ENCODE measurements around the gene TADA3. TPM values are rescaled to one million over a fixed set of nuclear protein-coding genes. Genes with fewer than 3 reads are reported as not detected.

The TADA3 gene
- total RNA-seq, 4 donors from 2014 or later: 53.7 to 504 (median 92.0) TPM

DNA sequence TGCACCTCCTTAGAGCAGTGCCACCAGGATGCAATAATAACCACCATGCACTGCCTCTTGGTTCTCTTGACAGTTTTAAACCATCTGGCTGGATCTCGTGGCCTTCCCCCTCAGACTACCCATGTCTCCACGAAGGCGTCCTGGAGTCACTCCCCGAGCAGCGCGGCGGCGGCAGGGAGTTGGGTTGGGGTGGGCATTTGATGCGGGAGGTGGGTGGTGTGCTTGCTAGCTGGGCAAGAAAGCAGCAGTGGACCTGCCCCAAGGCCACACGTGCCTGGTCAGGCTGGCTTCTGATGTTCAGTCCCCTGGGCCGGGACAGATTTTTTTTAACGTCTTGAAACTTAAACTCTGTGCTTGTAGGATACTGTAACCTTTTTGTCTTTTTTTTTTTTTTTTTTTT, 13.9 kb upstream of the TADA3 start:
- TF ChIP-seq POLR2A (IDR thresholded peaks at IDR 0.05): no peak
- TF ChIP-seq EP300 (IDR thresholded peaks at IDR 0.05; ENCODE audit: low read depth): no peak
- TF ChIP-seq, protein P1, sequence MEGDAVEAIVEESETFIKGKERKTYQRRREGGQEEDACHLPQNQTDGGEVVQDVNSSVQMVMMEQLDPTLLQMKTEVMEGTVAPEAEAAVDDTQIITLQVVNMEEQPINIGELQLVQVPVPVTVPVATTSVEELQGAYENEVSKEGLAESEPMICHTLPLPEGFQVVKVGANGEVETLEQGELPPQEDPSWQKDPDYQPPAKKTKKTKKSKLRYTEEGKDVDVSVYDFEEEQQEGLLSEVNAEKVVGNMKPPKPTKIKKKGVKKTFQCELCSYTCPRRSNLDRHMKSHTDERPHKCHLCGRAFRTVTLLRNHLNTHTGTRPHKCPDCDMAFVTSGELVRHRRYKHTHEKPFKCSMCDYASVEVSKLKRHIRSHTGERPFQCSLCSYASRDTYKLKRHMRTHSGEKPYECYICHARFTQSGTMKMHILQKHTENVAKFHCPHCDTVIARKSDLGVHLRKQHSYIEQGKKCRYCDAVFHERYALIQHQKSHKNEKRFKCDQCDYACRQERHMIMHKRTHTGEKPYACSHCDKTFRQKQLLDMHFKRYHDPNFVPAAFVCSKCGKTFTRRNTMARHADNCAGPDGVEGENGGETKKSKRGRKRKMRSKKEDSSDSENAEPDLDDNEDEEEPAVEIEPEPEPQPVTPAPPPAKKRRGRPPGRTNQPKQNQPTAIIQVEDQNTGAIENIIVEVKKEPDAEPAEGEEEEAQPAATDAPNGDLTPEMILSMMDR (IDR thresholded peaks at IDR 0.05): no peak
- TF ChIP-seq POLR2AphosphoS5 (IDR thresholded peaks at IDR 0.05): no peak

DNA sequence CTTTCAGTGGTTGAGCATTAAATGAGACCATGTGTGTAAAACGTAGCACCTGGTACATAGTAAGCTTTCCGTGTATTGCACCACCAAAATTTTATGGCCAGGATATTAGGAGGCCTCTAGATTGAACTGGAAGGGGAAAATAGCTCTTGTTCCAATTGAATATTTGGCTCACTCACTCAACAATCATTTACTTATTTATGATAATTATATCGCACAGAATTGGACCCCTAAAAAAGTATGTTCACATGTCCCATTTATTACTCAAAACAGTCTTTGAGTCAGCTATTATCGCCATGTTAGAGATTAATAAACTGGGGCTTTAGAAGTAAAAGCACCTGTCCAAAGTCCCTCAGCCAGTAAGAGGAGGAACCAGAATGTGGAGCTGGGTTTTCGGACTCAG, 12.7 kb upstream of the TADA3 start:
- no peak for DNase-seq
- TF ChIP-seq EP300 (IDR thresholded peaks at IDR 0.05; ENCODE audit: low read depth): no peak
- no peak for TF ChIP-seq POLR2AphosphoS5 (IDR thresholded peaks at IDR 0.05)
- TF ChIP-seq, protein P1 (IDR thresholded peaks at IDR 0.05): no peak
- no peak for TF ChIP-seq POLR2A (IDR thresholded peaks at IDR 0.05)
- H3K4me3 ChIP-seq: no peak overlapping the region
- intact Hi-C loops (cut with DNase I; ENCODE audit: low total_unique reads) (no loop called here), in situ Hi-C loops (cut with MboI; ENCODE audit: low pct_ligation_motif_present in 1 of 4, low pct_unique_long_range_greater_than_20kb in 1 of 4, low sequenced_read_pairs in 3 of 4) (no loop called here)
- 76 to 85% methylated on average over 4 to 5 of the region's 5 CpGs for WGBS, 2 donors (ENCODE audit: low coverage in 1 of 2)
- H3K9me3 ChIP-seq: no peaks in the 10 kb centered on the region
- H3K4me1 ChIP-seq: peaks cover 0 to 16% (median 9%) of the 10 kb centered on the region in 4 donors
- no peaks in the 10 kb centered on the region for H3K27me3 ChIP-seq
- H3K27ac ChIP-seq: no peak overlapping the region
- H3K36me3 ChIP-seq: peaks cover 2 to 60% (median 32%) of the 10 kb centered on the region in 4 donors

More for the DNA sequence above, 13.9 kb upstream of the TADA3 start:
- H3K4me3 ChIP-seq: no peak overlapping the region
- H3K27me3 ChIP-seq: no peaks in the 10 kb centered on the region
- peaks cover 3 to 25% (median 18%) of the 10 kb centered on the region in 4 donors for H3K4me1 ChIP-seq
- H3K27ac ChIP-seq: no peak overlapping the region
- intact Hi-C loops (cut with DNase I; ENCODE audit: low total_unique reads): no loop called here
- in situ Hi-C loops (cut with MboI; ENCODE audit: low pct_ligation_motif_present in 1 of 4, low pct_unique_long_range_greater_than_20kb in 1 of 4, low sequenced_read_pairs in 3 of 4): no loop called here
- peaks cover 0 to 50% (median 26%) of the 10 kb centered on the region in 4 donors for H3K36me3 ChIP-seq
- no peaks in the 10 kb centered on the region for H3K9me3 ChIP-seq
- WGBS, 2 donors (ENCODE audit: low coverage in 1 of 2): 60 to 93% methylated on average over 1 to 12 of the region's 12 CpGs
- DNase-seq: no peak

DNA sequence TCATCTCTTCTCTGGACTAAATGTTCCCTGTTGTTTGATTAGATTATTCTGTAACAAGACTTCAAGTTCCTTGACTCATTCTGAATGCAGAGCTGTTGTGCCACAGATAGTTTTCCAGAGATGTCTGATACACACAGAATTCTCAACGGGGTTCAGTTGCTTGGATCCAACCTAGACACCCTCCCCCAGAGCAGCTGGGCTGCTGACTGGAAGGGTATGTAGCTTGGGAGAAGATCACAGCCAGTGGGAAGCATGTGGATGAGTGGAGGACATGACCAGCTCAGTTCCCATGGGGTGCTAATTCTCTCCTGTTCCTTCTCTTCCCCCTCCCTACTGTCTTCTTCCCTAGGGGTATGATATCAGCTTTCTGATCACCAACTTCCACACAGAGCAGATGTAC, 11.2 kb upstream of the TADA3 start:
- H3K36me3 ChIP-seq: peaks cover 2 to 74% (median 39%) of the 10 kb centered on the region in 4 donors
- H3K27ac ChIP-seq: no peak overlapping the region
- peaks cover 0 to 4% (median under 1%) of the 10 kb centered on the region in 4 donors for H3K4me1 ChIP-seq
- no peak for TF ChIP-seq EP300 (IDR thresholded peaks at IDR 0.05; ENCODE audit: low read depth)
- no peak for TF ChIP-seq POLR2A (IDR thresholded peaks at IDR 0.05)
- TF ChIP-seq, protein P1 (IDR thresholded peaks at IDR 0.05): no peak
- TF ChIP-seq POLR2AphosphoS5 (IDR thresholded peaks at IDR 0.05): no peak
- DNase-seq: no peak
- WGBS, 2 donors (ENCODE audit: low coverage in 1 of 2): 76 to 80% methylated on average over 1 of the region's 1 CpG
- no peaks in the 10 kb centered on the region for H3K9me3 ChIP-seq
- H3K27me3 ChIP-seq: no peaks in the 10 kb centered on the region
- no peak overlapping the region for H3K4me3 ChIP-seq
- in situ Hi-C loops (cut with MboI; ENCODE audit: low pct_ligation_motif_present in 1 of 4, low pct_unique_long_range_greater_than_20kb in 1 of 4, low sequenced_read_pairs in 3 of 4): no loop called here
- intact Hi-C loops (cut with DNase I; ENCODE audit: low total_unique reads): no loop called here

DNA sequence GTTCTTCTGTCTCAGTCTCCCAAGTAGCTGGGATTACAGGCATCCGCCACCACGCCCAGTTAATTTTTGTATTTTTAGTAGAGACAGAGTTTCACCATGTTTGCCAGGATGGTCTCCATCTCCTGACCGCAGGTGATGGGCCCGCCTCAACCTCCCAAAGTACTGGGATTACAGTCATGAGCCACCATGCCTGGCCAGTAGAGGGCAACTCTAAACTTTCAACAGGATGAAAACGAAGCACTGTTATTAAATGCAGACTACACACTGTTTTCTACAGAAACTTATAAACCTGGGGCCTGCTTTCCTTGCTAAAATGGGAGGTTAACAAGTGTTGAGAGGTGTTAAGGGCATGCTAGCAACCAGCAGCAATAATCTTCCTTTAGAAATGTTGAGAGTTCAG, 8.3 kb upstream of the TADA3 start:
- TF ChIP-seq, protein P1 (IDR thresholded peaks at IDR 0.05): peak in 2 of 5 experiments; percentile 12 to 19
- no peak for TF ChIP-seq POLR2A (IDR thresholded peaks at IDR 0.05)
- DNase-seq: no peak
- WGBS, 2 donors (ENCODE audit: low coverage in 1 of 2): 84% methylated on average over 5 of the region's 5 CpGs; no CpG with 5 or more reads in 1 of the 2 donors
- Histone ChIP-seq H3K4me1 (peaks cover 0 to 7% (median under 1%) of the 10 kb centered on the region in 4 donors), H3K27me3 (no peaks in the 10 kb centered on the region), H3K27ac (no peak overlapping the region), H3K36me3 (peaks cover 2 to 73% (median 37%) of the 10 kb centered on the region in 4 donors), H3K9me3 (no peaks in the 10 kb centered on the region), H3K4me3 (no peak overlapping the region)
- in situ Hi-C loops (cut with MboI; ENCODE audit: low pct_ligation_motif_present in 1 of 4, low pct_unique_long_range_greater_than_20kb in 1 of 4, low sequenced_read_pairs in 3 of 4): no loop called here
- intact Hi-C loops (cut with DNase I; ENCODE audit: low total_unique reads): no loop called here
